ENCODE results near the gene KIFC3. TPM values are rescaled to one million over a fixed set of nuclear protein-coding genes. Genes with fewer than 3 reads are reported as not detected.

KIFC3 gene
- total and polyA plus RNA-seq, 7 donors, result 3.1 to 17.8 (median 6.6) TPM

DNA sequence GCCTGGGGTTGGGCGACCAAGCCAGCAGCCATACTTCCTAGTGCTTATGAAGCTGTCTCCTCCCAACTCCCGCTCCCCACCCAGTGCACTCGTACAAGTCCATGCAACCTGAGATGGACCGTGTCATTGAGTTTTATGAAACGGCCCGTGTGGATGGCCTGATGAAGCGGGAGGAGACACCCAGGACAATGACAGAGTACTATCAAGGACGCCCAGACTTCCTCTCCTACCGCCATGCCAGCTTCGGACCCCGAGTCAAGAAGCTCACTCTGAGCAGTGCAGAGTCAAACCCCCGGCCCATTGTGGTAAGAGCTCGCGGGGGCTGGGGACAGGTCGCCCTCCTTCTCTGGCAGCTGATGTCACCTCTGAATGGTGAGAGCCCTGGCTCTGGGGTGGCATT is 77.8 kb downstream of the KIFC3 start:
- no peaks in the 10 kb centered on the region for H3K36me3 ChIP-seq (ENCODE audit: insufficient read depth in 1 of 2, low read depth in 1 of 2)
- no peak overlapping the region for H3K4me3 ChIP-seq
- H3K27ac ChIP-seq, result no peak overlapping the region
- H3K27me3 ChIP-seq (ENCODE audit: insufficient read depth in 3 of 3, low read length in 2 of 3), result no peaks in the 10 kb centered on the region
- intact Hi-C loops (cut with DNase I), result loop anchor here in 1 of 2 donors (5.0 kb wide), 1 partner anchor 132 kb away; no protein-coding TSS in a partner anchor
- no peak for TF ChIP-seq CTCF (IDR thresholded peaks at IDR 0.05)
- no peaks in the 10 kb centered on the region for H3K9me3 ChIP-seq
- H3K4me1 ChIP-seq, result no peaks in the 10 kb centered on the region
- DNase-seq (no peak), ATAC-seq (no peak)
- WGBS, 3 donors, result 56 to 65% (median 61%) methylated on average over 15 of the region's 15 CpGs

DNA sequence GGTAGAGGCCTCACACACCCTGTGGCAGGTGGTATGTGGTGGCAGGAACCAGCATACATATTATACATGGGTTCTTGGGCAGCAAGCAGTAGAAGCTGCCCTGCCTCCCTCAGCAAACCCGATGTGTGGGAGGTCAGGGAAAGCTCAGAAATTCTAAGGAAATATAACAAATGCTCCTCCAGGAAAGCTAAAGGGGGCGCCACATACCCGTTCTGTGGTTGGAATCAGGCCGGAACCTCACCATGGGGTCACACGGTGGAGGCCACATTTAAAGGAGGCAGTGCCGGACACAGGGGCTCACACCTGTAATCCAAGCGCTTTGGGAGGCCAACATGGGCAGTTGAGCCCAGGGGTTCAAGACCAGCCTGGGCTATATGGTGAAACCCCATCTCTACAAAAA is 79.1 kb downstream of the KIFC3 start:
- no peaks in the 10 kb centered on the region for H3K4me1 ChIP-seq
- intact Hi-C loops (cut with DNase I), result loop anchor here in 1 of 2 donors (5.0 kb wide), 1 partner anchor 131 kb away; no protein-coding TSS in a partner anchor
- no peaks in the 10 kb centered on the region for H3K36me3 ChIP-seq (ENCODE audit: insufficient read depth in 1 of 2, low read depth in 1 of 2)
- no peak for TF ChIP-seq CTCF (IDR thresholded peaks at IDR 0.05)
- H3K27me3 ChIP-seq (ENCODE audit: insufficient read depth in 3 of 3, low read length in 2 of 3), result no peaks in the 10 kb centered on the region
- DNase-seq, result no peak
- no peak overlapping the region for H3K27ac ChIP-seq
- no peak overlapping the region for H3K4me3 ChIP-seq
- 75 to 79% (median 75%) methylated on average over 7 of the region's 7 CpGs for WGBS, 3 donors
- no peak for ATAC-seq
- no peaks in the 10 kb centered on the region for H3K9me3 ChIP-seq

GRCh38 chr16:57722651-57723050 is 79.6 kb downstream of the KIFC3 start:
- intact Hi-C loops (cut with DNase I), result loop anchor here in 1 of 2 donors (5.0 kb wide), 1 partner anchor 130 kb away; no protein-coding TSS in a partner anchor
- no peak overlapping the region for H3K4me3 ChIP-seq
- DNase-seq (no peak), ATAC-seq (no peak)
- TF ChIP-seq CTCF (IDR thresholded peaks at IDR 0.05), result no peak
- no peaks in the 10 kb centered on the region for H3K9me3 ChIP-seq
- H3K4me1 ChIP-seq, result no peaks in the 10 kb centered on the region
- H3K27me3 ChIP-seq (ENCODE audit: insufficient read depth in 3 of 3, low read length in 2 of 3), result no peaks in the 10 kb centered on the region
- H3K27ac ChIP-seq, result no peak overlapping the region
- WGBS, 3 donors, result 80 to 83% (median 83%) methylated on average over 11 of the region's 11 CpGs
- no peaks in the 10 kb centered on the region for H3K36me3 ChIP-seq (ENCODE audit: insufficient read depth in 1 of 2, low read depth in 1 of 2)

- Histone ChIP-seq H3K4me1 (no peaks in the 10 kb centered on the region), H3K36me3 (ENCODE audit: insufficient read depth in 1 of 2, low read depth in 1 of 2) (no peaks in the 10 kb centered on the region), H3K27ac (no peak overlapping the region), H3K27me3 (ENCODE audit: insufficient read depth in 3 of 3, low read length in 2 of 3) (no peaks in the 10 kb centered on the region), H3K9me3 (no peaks in the 10 kb centered on the region), H3K4me3 (no peak overlapping the region)
- no peak for TF ChIP-seq CTCF (IDR thresholded peaks at IDR 0.05)
- intact Hi-C loops (cut with DNase I), result loop anchor here in 1 of 2 donors (5.0 kb wide), 1 partner anchor 130 kb away; no protein-coding TSS in a partner anchor
- ATAC-seq, result no peak
- WGBS, 3 donors, result 83 to 94% (median 92%) methylated on average over 2 of the region's 2 CpGs
- DNase-seq, result no peak
Measured at GRCh38 chr16:57722210-57722499, 80.1 kb downstream of the KIFC3 start.
